Fibroblast of lung (primary cell): ENCODE measurements around the gene MEDAG.

Experiments
- EZH2 ChIP-seq: IDR thresholded peaks from 2 replicates; pipeline ENCODE4 v1.5.1; 2012; ENCODE audit warnings: low read length, control low read depth, mild to moderate bottlenecking; ENCODE audit errors: missing control alignments
- TF ChIP-seq, protein P1 (sequence below), 2 donors: IDR thresholded peaks in 1 of 2; conservative IDR thresholded peaks in 1 of 2; 1 replicate in 1 of 2; 2 replicates in 1 of 2; pipeline ENCODE4 v1.5.1; 2011 to 2012; ENCODE audit warnings: low read length in 2 of 2, control low read depth in 1 of 2, inconsistent platforms in 1 of 2, low read depth in 1 of 2, mild to moderate bottlenecking in 1 of 2

DNA sequence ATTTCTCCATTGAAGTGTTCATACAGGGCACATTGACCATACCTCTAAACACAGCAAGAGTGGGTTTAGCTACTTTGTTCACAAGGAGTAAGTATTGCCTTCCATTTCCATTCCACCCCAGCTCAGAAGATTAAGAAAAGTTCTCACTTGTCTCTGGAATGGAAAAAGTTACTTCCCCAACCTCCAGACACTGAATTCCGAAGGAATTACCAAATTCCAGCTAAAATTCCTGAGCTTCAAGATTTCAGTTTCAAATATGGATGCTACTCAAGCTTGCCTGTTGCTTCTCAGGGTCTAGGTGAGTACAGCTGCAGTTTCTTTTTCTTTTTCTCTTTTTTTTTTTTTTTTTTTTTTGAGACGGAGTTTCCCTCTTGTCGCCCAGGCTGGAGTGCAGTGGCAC is 60.0 kb downstream of the MEDAG start:
- TF ChIP-seq, protein P1, sequence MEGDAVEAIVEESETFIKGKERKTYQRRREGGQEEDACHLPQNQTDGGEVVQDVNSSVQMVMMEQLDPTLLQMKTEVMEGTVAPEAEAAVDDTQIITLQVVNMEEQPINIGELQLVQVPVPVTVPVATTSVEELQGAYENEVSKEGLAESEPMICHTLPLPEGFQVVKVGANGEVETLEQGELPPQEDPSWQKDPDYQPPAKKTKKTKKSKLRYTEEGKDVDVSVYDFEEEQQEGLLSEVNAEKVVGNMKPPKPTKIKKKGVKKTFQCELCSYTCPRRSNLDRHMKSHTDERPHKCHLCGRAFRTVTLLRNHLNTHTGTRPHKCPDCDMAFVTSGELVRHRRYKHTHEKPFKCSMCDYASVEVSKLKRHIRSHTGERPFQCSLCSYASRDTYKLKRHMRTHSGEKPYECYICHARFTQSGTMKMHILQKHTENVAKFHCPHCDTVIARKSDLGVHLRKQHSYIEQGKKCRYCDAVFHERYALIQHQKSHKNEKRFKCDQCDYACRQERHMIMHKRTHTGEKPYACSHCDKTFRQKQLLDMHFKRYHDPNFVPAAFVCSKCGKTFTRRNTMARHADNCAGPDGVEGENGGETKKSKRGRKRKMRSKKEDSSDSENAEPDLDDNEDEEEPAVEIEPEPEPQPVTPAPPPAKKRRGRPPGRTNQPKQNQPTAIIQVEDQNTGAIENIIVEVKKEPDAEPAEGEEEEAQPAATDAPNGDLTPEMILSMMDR (conservative IDR thresholded peaks at IDR 0.05 in 1 of 2, IDR thresholded peaks at IDR 0.05 in 1 of 2; ENCODE audit: low read depth in 1 of 2, low read length in 2 of 2): no peak
- TF ChIP-seq EZH2: no peak
